ENCODE data around the gene ARFGAP1.

ARFGAP1 gene

GRCh38 chr20:63240004-63240403 is 32.6 kb upstream of the ARFGAP1 start:
- Histone ChIP-seq H3K9me3 (ENCODE audit: insufficient read depth, low read depth, low read length) (no peaks in the 10 kb centered on the region), H3F3A (ENCODE audit: low read depth) (no peaks in the 10 kb centered on the region), H3K9ac (ENCODE audit: low read depth, low read length, poor library complexity, severe bottlenecking) (no peak overlapping the region), H4K20me1 (ENCODE audit: insufficient read depth, low read length, poor library complexity, severe bottlenecking) (no peaks in the 10 kb centered on the region), H3K4me1 (ENCODE audit: insufficient read depth, low read length, poor library complexity, severe bottlenecking) (peaks cover 3% of the 10 kb centered on the region), H2AFZ (ENCODE audit: low read length) (no peak overlapping the region), H3K4me3 (ENCODE audit: low read length, poor library complexity, severe bottlenecking) (no peak overlapping the region), H3K36me3 (ENCODE audit: insufficient read depth, low read length) (no peaks in the 10 kb centered on the region), H3K9me2 (replicated peaks; ENCODE audit: low read depth, low read length) (no peaks in the 10 kb centered on the region), H3K4me2 (ENCODE audit: low read depth, low read length, poor library complexity, severe bottlenecking) (no peak overlapping the region), H3K79me2 (ENCODE audit: insufficient read depth, low read length) (no peaks in the 10 kb centered on the region), H3K27me3 (ENCODE audit: insufficient read depth, low read length, poor library complexity, severe bottlenecking) (no peaks in the 10 kb centered on the region)
- TF ChIP-seq EZH2phosphoT487 (IDR thresholded peaks at IDR 0.05; ENCODE audit: borderline replicate concordance) (no peak), CTCF (conservative IDR thresholded peaks at IDR 0.05; ENCODE audit: low read length) (no peak)

GRCh38 chr20:63241272-63241671 is 31.3 kb upstream of the ARFGAP1 start:
- H3K9ac ChIP-seq (ENCODE audit: low read depth, low read length, poor library complexity, severe bottlenecking) = no peak overlapping the region
- H3K27me3 ChIP-seq (ENCODE audit: insufficient read depth, low read length, poor library complexity, severe bottlenecking) = no peaks in the 10 kb centered on the region
- no peaks in the 10 kb centered on the region for H3K9me3 ChIP-seq (ENCODE audit: insufficient read depth, low read depth, low read length)
- no peaks in the 10 kb centered on the region for H4K20me1 ChIP-seq (ENCODE audit: insufficient read depth, low read length, poor library complexity, severe bottlenecking)
- no peak overlapping the region for H3K4me2 ChIP-seq (ENCODE audit: low read depth, low read length, poor library complexity, severe bottlenecking)
- TF ChIP-seq CTCF (conservative IDR thresholded peaks at IDR 0.05; ENCODE audit: low read length) (no peak), EZH2phosphoT487 (IDR thresholded peaks at IDR 0.05; ENCODE audit: borderline replicate concordance) (no peak)
- H3K36me3 ChIP-seq (ENCODE audit: insufficient read depth, low read length) = no peaks in the 10 kb centered on the region
- H3K79me2 ChIP-seq (ENCODE audit: insufficient read depth, low read length) = no peaks in the 10 kb centered on the region
- H3K9me2 ChIP-seq (replicated peaks; ENCODE audit: low read depth, low read length) = no peaks in the 10 kb centered on the region
- H3F3A ChIP-seq (ENCODE audit: low read depth) = no peaks in the 10 kb centered on the region
- no peaks in the 10 kb centered on the region for H3K4me1 ChIP-seq (ENCODE audit: insufficient read depth, low read length, poor library complexity, severe bottlenecking)
- H3K4me3 ChIP-seq (ENCODE audit: low read length, poor library complexity, severe bottlenecking) = no peak overlapping the region
- no peak overlapping the region for H2AFZ ChIP-seq (ENCODE audit: low read length)

GRCh38 chr20:63242736-63243135 is 29.9 kb upstream of the ARFGAP1 start:
- Histone ChIP-seq H3K4me3 (ENCODE audit: low read length, poor library complexity, severe bottlenecking) (no peak overlapping the region), H3F3A (ENCODE audit: low read depth) (no peaks in the 10 kb centered on the region), H3K79me2 (ENCODE audit: insufficient read depth, low read length) (no peaks in the 10 kb centered on the region), H3K9me2 (replicated peaks; ENCODE audit: low read depth, low read length) (no peaks in the 10 kb centered on the region), H3K9ac (ENCODE audit: low read depth, low read length, poor library complexity, severe bottlenecking) (no peak overlapping the region), H3K27me3 (ENCODE audit: insufficient read depth, low read length, poor library complexity, severe bottlenecking) (no peaks in the 10 kb centered on the region), H3K36me3 (ENCODE audit: insufficient read depth, low read length) (no peaks in the 10 kb centered on the region), H3K9me3 (ENCODE audit: insufficient read depth, low read depth, low read length) (no peaks in the 10 kb centered on the region), H3K4me2 (ENCODE audit: low read depth, low read length, poor library complexity, severe bottlenecking) (no peak overlapping the region), H4K20me1 (ENCODE audit: insufficient read depth, low read length, poor library complexity, severe bottlenecking) (no peaks in the 10 kb centered on the region), H2AFZ (ENCODE audit: low read length) (no peak overlapping the region), H3K4me1 (ENCODE audit: insufficient read depth, low read length, poor library complexity, severe bottlenecking) (no peaks in the 10 kb centered on the region)
- no peak for TF ChIP-seq CTCF (conservative IDR thresholded peaks at IDR 0.05; ENCODE audit: low read length)
- TF ChIP-seq EZH2phosphoT487 (IDR thresholded peaks at IDR 0.05; ENCODE audit: borderline replicate concordance) = no peak
